CD1c-positive myeloid dendritic cell (primary cell): Measurements from ENCODE around the gene SIK3.
"Not testable (repeated sequence)": the region's sequence is repeated elsewhere in the genome, so short reads cannot be mapped to it uniquely, and the experiment has no call there.

Experiments used
- DNase-seq: peaks from one replicate; pipeline ENCODE4 v3.0.0-alpha.2; 2016; ENCODE audit errors: extremely low spot score

Gene SIK3

DNA sequence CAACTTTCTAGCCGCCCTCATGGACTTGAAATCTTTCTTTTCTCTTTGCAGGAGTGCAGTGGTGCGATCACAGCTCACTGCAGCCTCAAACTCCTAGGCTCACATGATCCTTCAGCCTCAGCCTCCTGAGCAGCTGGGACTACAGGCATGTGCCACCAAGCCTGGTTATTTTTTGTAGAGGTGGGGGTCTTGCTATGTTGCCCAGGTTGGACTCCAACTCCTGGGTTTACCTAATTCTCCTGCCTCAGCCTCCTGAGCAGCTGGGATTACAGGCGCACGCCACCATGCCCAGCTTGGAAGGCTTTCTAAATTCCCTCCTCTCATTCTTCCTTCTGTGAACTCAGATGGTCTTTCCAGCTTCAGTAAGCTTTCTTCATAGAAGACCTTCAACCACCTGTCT lies 256.1 kb downstream of the SIK3 start:
- DNase-seq: no peak

DNA sequence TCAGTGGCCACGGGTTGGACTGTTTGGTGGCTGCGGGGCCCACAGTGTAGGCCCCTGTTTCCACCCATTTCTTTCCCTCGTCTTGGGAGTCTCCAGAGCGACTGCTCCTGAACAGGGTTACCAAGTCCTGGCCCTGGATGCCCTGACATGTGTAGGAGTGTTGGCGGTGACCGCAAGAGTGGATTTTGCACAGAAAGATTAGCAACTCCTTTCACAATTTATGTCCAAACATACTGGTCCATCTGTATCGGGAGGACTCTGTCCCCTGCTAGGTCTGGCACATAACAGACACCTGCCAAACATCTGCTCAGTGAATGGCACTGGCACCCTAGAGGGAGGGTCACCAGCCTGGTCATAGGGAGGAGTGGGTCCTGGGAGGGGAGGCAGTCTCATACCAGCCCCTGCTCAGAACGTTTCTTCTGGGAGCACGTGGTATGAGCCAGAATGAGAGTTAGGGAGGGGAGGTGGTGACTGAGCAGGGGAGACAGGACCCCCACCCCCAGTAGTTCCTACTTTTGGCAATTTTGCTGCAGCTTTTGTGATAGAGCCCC lies 257.4 kb downstream of the SIK3 start:
- no peak for DNase-seq

DNA sequence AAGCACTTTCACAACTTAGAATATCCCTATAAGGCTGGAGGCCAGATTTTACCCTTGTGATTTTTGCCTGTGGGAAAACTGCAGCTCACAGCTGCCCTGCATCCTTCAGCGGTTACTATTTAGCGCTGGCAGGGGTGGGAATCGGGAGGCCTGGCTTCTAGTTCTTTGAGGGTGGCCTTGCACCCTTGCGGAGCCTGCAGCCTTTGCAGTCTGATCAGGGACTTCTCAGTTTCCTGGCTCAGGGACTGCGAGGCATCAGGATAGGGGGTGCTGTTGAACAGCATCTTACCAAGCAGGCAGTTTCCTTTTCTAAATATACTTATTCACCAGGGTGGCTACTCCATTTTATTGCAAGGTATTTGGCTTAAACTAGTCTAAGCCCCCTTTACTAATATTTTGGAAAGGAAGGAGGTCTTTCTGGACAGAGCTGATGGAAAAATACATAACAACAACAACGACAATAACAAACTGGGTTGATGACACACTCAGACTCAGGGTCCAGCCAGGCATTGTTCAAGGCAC lies 257.9 kb downstream of the SIK3 start:
- no peak for DNase-seq

DNA sequence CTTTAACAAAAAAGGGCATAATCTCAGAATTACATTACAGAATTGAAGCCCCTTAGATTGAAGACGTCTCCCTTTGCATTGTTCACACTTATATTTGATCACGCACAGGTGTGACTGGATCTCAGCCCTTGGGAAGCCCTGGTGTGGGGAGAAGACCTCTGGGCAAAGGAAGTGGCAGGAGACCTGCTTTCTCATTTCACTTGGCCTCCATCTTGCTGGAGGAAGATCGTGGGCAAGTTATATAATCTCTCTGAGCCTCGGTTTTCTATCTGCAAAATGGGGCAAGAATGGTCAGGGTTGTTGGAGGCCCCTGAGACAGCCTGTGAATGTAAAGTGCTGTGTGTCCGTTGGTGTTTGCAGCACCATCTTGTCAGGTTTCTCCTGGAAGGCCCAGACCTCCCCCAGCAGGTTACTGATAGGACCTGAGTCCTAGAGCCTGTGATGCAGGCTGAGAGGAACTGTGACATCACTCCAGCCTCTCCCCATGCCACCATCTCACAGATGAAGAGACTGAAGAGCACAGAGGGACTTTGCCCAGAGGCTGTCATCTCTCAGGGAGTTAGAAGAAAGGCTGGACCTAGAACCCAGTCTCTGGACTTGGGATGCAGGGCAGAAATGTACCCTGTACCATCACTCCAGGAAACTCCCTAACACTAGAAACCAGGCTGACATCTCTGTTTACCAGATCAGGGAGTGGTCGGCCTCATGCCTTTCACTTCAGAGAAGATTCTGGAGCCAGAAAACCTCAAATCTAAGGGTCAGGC lies 259.7 kb downstream of the SIK3 start:
- DNase-seq: no peak

DNA sequence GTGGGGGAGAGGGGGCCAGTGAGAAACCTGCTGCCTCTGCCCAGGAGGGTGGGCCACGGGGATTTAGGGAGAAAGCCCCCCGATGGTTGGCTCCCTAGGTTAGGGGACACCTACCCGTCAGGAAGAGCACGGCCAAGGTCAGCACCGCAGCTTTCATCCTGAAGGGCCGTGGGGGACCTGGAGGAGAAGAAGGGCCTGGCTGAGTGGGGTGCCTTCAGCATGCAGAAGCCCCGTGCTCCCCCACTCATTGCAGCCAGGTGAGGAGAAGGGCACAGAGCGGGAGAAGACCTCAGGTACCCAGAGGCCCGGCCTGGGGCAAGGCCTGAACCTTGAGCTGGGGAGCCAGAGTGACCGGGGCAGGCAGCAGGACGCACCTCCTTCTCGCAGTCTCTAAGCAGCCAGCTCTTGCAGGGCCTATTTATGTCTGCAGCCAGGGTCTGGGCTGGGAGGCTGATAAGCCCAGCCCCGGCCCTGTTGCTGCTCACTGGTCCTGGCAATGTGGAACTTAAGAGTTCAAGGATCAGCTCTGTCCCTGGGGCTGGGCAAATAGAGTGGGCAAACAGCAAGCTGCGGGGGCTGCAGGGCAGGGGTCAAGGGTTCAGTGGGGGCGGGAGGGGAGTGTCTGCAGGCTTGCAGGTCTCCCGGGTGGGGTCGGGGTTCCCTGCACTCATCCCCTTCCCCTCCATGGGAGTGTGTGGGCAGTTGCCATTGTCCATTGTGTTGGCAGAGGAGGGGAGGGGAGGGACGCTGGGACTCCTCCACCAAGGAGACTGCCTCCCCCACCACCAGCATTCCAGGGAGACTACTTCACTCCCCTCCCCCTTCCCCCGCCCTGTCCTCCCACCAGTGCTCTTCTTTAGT lies 260.8 kb downstream of the SIK3 start, which contains the start of gene APOA1:
Gene APOA1 (minus strand): TSS at position 392 of the 861 bp plus-strand sequence. CDS start 235 bp downstream, at position 157.
- no peak for DNase-seq

DNA sequence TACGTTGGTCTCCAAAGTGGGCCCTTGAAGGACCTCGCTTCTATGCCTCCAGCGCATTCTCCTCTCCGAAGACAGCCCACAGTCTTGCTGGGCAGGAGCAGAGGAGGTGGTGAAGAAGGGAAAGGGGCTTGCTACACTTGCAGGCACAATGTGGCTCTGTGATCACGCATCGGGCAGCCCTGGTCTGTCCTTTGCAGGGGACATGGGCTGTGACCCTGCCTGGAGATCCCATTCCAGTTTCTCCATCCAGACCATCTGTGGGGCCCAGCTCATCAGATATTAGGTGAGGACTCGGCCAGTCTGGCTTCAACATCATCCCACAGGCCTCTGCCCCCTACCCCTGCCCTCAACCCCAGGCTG lies 261.6 kb downstream of the SIK3 start:
- DNase-seq: no peak

DNA sequence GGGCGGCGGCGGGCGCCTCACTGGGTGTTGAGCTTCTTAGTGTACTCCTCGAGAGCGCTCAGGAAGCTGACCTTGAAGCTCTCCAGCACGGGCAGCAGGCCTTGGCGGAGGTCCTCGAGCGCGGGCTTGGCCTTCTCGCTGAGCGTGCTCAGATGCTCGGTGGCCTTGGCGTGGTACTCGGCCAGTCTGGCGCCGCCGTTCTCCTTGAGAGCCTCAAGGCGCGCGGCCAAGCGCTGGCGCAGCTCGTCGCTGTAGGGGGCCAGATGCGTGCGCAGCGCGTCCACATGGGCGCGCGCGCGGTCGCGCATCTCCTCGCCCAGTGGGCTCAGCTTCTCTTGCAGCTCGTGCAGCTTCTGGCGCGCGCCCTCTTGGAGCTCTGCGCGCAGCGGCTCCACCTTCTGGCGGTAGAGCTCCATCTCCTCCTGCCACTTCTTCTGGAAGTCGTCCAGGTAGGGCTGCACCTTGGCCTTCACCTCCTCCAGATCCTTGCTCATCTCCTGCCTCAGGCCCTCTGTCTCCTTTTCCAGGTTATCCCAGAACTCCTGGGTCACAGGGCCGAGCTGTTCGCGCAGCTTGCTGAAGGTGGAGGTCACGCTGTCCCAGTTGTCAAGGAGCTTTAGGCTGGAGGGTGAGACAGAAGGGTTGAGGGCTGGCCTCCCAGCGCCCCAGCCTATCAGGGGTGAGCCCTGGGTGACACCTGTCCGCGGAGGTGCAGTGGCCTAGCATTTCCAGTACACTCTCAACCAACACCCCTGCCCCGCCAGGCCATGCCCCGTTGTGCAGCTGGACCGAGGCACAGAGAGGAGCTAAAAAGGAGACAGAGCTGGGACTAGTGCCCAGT lies 262.2 kb downstream of the SIK3 start:
- DNase-seq: peak; percentile 80

DNA sequence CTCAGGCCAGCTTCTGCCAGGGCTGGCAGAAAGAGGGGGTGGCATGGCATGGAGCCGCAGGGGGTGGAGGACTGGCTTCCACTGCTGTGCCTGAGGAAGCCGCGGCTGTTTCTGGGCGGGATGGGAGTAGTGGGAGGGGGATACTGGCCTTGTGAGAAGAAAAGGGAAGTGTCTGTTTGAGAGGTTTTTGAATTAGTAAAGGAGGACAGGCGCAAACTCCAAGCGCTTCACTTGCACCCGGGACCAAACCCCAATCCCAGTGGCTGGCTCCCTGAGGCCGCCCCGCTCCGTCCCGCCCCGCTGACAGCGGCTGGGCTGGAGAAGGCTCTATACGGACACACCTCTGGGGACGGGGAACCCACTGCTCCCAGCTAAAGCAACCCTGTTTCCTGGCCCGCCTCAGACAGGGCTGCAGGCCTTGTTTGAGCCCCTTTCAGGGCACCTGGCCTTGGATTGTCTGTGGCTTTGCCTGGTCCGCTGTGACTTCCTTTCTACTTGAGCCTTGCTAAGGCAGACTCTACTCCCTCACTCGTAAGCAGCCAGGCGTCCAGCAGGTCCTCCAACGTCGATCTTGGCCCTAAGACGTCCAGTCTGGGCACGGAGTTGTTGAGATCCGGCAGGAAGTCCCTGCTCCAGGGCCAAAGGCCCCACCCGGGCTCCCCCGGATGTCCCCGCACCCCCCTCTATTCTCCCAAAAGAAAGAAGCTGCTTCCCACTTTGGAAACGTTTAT lies 263.0 kb downstream of the SIK3 start:
- DNase-seq: peak; percentile 59

DNA sequence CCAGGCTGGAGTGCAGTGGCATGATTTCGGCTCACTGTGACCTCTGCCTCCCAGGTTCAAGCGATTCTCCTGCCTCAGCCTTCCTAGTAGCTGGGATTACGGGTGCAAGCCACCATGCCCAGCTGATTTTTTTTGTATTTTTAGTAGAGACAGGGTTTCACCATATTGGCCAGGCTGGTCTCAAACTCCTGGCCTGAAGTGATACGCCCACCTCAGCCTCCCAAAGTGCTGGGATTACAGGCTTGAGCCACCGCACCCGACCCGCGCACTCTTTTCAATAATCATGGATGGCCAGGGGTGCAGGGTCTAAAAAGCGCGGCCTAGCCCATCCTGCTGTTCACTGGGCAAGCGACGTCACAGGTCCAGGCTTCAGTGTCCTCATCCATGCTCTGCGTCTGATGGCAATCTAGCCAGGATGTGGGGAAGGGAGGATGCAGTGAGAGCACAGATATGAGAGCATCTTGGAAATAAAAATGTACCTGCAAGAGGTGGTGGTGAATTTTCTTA lies 263.6 kb downstream of the SIK3 start:
- not testable (repeated sequence) for DNase-seq

DNA sequence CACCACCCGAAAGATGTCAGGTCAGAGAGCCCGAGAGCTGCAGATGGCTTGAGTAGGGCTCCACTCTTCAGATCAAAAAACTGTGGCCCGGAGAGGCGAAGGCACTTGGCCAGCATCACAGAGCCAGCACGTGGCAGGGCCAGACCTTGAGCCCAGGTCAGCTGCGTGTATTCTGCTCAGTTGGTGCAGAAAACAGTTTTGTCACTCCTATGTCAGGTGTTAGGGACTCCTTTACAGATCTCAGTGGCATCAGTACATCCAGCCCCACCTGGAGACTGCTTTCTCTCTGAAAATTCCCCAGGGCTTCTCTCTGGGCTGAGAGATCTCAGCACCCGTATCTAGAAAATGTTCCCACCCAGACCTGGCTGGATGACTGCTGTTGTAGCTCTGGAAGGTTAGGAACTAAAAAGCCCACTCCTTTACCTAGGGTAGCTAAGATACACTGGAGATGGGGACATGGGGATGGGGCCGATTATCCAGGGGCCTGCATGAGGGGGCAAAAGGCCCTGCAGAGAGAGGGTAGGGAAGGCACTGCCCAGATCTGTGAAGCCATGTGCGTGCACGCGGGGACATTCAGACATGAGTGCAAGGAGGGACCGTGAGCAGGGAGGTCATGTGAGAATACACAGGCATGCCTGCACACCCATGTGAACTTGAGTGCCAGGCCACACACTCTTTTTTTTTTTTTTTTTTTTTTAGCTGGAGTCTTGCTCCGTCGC lies 264.3 kb downstream of the SIK3 start:
- no peak for DNase-seq

DNA sequence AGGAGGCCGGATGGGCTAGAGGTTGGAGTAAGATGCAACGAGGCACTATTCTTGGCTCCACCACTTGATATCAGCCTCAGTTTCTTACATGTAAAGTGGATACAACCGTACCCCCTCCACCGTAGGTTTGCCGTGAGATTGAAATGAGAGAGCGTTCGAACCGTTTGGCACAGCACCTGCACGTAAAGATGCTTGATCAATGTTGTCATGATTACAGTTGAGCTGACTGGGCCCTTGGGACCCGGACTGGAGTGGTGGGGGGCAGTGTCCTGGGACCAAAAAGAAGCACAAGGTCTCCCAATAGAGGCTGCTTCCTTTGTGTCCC lies 264.8 kb downstream of the SIK3 start:
- no peak for DNase-seq

DNA sequence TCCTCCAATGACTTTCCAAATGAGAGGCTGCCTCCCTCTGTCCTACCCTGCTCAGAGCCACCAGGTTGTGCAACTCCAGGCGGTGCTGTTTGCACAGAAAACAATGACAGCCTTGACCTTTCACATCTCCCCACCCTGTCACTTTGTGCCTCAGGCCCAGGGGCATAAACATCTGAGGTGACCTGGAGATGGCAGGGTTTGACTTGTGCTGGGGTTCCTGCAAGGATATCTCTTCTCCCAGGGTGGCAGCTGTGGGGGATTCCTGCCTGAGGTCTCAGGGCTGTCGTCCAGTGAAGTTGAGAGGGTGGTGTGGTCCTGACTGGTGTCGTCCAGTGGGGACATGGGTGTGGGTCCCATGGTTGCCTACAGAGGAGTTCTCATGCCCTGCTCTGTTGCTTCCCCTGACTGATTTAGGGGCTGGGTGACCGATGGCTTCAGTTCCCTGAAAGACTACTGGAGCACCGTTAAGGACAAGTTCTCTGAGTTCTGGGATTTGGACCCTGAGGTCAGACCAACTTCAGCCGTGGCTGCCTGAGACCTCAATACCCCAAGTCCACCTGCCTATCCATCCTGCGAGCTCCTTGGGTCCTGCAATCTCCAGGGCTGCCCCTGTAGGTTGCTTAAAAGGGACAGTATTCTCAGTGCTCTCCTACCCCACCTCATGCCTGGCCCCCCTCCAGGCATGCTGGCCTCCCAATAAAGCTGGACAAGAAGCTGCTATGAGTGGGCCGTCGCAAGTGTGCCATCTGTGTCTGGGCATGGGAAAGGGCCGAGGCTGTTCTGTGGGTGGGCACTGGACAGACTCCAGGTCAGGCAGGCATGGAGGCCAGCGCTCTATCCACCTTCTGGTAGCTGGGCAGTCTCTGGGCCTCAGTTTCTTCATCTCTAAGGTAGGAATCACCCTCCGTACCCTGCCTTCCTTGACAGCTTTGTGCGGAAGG lies 265.6 kb downstream of the SIK3 start:
- DNase-seq: no peak

DNA sequence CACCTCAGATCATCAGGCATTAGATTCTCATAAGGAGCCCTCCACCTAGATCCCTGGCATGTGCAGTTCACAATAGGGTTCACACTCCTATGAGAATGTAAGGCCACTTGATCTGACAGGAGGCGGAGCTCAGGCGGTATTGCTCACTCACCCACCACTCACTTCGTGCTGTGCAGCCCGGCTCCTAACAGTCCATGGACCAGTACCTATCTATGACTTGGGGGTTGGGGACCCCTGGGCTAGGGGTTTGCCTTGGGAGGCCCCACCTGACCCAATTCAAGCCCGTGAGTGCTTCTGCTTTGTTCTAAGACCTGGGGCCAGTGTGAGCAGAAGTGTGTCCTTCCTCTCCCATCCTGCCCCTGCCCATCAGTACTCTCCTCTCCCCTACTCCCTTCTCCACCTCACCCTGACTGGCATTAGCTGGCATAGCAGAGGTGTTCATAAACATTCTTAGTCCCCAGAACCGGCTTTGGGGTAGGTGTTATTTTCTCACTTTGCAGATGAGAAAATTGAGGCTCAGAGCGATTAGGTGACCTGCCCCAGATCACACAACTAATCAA lies 266.4 kb downstream of the SIK3 start:
- no peak for DNase-seq

DNA sequence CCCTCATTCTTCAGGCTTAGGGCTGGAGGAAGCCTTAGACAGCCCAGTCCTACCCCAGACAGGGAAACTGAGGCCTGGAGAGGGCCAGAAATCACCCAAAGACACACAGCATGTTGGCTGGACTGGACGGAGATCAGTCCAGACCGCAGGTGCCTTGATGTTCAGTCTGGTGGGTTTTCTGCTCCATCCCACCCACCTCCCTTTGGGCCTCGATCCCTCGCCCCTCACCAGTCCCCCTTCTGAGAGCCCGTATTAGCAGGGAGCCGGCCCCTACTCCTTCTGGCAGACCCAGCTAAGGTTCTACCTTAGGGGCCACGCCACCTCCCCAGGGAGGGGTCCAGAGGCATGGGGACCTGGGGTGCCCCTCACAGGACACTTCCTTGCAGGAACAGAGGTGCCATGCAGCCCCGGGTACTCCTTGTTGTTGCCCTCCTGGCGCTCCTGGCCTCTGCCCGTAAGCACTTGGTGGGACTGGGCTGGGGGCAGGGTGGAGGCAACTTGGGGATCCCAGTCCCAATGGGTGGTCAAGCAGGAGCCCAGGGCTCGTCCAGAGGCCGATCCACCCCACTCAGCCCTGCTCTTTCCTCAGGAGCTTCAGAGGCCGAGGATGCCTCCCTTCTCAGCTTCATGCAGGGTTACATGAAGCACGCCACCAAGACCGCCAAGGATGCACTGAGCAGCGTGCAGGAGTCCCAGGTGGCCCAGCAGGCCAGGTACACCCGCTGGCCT lies 267.9 kb downstream of the SIK3 start:
- DNase-seq: no peak

DNA sequence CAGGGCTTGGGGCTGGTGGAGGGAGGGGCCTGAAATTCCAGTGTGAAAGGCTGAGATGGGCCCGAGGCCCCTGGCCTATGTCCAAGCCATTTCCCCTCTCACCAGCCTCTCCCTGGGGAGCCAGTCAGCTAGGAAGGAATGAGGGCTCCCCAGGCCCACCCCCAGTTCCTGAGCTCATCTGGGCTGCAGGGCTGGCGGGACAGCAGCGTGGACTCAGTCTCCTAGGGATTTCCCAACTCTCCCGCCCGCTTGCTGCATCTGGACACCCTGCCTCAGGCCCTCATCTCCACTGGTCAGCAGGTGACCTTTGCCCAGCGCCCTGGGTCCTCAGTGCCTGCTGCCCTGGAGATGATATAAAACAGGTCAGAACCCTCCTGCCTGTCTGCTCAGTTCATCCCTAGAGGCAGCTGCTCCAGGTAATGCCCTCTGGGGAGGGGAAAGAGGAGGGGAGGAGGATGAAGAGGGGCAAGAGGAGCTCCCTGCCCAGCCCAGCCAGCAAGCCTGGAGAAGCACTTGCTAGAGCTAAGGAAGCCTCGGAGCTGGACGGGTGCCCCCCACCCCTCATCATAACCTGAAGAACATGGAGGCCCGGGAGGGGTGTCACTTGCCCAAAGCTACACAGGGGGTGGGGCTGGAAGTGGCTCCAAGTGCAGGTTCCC lies 268.6 kb downstream of the SIK3 start, which contains the start of gene APOC3:
Gene APOC3 (plus strand): TSS at position 383 of the 659 bp plus-strand sequence. CDS start 676 bp downstream, outside the sequence.
- no peak for DNase-seq

DNA sequence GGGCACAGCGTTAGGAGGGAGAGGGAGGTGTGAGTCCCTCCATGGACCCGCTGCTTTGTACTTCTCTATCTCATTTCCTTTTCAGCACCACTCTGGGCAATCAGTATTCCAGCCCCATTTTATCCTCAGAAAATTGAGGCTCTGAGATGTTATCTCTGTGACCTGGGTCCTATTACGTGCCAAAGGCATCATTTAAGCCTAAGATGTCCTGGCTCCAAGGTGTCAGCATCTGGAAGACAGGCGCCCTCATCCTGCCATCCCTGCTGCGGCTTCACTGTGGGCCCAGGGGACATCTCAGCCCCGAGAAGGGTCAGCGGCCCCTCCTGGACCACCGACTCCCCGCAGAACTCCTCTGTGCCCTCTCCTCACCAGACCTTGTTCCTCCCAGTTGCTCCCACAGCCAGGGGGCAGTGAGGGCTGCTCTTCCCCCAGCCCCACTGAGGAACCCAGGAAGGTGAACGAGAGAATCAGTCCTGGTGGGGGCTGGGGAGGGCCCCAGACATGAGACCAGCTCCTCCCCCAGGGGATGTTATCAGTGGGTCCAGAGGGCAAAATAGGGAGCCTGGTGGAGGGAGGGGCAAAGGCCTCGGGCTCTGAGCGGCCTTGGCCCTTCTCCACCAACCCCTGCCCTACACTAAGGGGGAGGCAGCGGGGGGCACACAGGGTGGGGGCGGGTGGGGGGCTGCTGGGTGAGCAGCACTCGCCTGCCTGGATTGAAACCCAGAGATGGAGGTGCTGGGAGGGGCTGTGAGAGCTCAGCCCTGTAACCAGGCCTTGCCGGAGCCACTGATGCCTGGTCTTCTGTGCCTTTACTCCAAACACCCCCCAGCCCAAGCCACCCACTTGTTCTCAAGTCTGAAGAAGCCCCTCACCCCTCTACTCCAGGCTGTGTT lies 269.4 kb downstream of the SIK3 start:
- no peak for DNase-seq
